Suprapubic skin (tissue), 4 donors: ENCODE measurements around the gene FGF22.
A peak's percentile ranks its signal among the peaks of the same experiment; 100 is the strongest.

Experiments
- CTCF ChIP-seq, 2 donors: fragments of 200-600 bp in 1 of 2; fragments of 450-650 bp in 1 of 2; sonication (generic) in 1 of 2; IDR thresholded peaks; one replicate each; pipeline ENCODE4 v1.5.1; 2016 to 2019; ENCODE audit warnings: antibody characterized with exemption in 2 of 2, mild to moderate bottlenecking in 1 of 2, moderate library complexity in 1 of 2
- EP300 ChIP-seq: sonication (generic); formaldehyde crosslinking; IDR thresholded peaks from one replicate; pipeline ENCODE4 v1.6.1; 2017; ENCODE audit warnings: antibody characterized with exemption
- POLR2A ChIP-seq, 2 donors: fragments of 450-650 bp; IDR thresholded peaks; one replicate each; pipeline ENCODE4 v1.6.1; 2017; ENCODE audit warnings: antibody characterized with exemption in 2 of 2, mild to moderate bottlenecking in 2 of 2, moderate library complexity in 2 of 2
- POLR2AphosphoS5 ChIP-seq, 3 donors: sonication (generic); formaldehyde crosslinking; IDR thresholded peaks; one replicate each; pipeline ENCODE4 v1.6.1; 2017; ENCODE audit warnings: antibody characterized with exemption in 3 of 3

GRCh38 chr19:662962-663681, 23.4 kb downstream of the FGF22 start, which contains the start of gene RNF126:
- TF ChIP-seq EP300, result no peak
- peak in 1 of 2 donors; percentile 57 for TF ChIP-seq POLR2A (IDR thresholded peaks at IDR 0.05)
- no peak for TF ChIP-seq CTCF (IDR thresholded peaks at IDR 0.05)
- TF ChIP-seq POLR2AphosphoS5 (IDR thresholded peaks at IDR 0.05), result peak in 1 of 3 donors; percentile 64
